PC-3 (cell line): ENCODE measurements around the gene MACROD1.

ENCODE experiments used
- EZH2 ChIP-seq: fragments of 300-600 bp; sonication (generic); IDR thresholded peaks from one replicate; pipeline ENCODE4 v1.6.1; 2017; ENCODE audit warnings: antibody characterized with exemption, mild to moderate bottlenecking, low read length; ENCODE audit not compliant: unreplicated experiment
- TF ChIP-seq, protein P1 (sequence below): fragments of 300-600 bp; sonication (generic); conservative IDR thresholded peaks from 2 replicates; pipeline ENCODE4 v1.5.1; 2017; ENCODE audit warnings: antibody characterized with exemption, low read depth, mild to moderate bottlenecking, low read length

DNA sequence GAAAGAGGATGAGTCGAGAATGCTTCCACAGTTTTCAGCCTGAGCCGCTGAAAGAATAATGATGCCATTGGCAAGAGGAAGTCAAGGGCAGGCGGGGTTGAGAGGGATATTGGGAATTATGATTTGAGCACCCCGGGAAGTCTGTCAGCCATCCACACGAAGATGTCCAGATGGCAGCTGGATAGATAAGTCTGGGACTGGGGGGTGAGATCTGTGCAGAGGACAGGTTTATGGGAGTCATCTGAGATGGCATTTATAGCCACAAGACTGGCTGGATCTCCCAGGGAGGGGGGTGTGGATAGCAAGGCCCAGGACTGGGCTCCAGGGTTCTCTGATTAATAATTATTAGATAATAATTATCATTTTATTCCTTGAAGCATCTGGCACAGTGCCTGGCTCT is 15.0 kb upstream of the MACROD1 start:
- TF ChIP-seq, protein P1, sequence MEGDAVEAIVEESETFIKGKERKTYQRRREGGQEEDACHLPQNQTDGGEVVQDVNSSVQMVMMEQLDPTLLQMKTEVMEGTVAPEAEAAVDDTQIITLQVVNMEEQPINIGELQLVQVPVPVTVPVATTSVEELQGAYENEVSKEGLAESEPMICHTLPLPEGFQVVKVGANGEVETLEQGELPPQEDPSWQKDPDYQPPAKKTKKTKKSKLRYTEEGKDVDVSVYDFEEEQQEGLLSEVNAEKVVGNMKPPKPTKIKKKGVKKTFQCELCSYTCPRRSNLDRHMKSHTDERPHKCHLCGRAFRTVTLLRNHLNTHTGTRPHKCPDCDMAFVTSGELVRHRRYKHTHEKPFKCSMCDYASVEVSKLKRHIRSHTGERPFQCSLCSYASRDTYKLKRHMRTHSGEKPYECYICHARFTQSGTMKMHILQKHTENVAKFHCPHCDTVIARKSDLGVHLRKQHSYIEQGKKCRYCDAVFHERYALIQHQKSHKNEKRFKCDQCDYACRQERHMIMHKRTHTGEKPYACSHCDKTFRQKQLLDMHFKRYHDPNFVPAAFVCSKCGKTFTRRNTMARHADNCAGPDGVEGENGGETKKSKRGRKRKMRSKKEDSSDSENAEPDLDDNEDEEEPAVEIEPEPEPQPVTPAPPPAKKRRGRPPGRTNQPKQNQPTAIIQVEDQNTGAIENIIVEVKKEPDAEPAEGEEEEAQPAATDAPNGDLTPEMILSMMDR: no peak
- no peak for TF ChIP-seq EZH2
